ENCODE data around the gene BRD2.

BRD2 gene

GRCh38 chr6:32954267-32954666 is 14.1 kb upstream of the BRD2 start:
- no peak for TF ChIP-seq POLR2AphosphoS5 (IDR thresholded peaks at IDR 0.05; ENCODE audit: low read depth, low read length)
- TF ChIP-seq TAF1 (IDR thresholded peaks at IDR 0.05; ENCODE audit: borderline replicate concordance, insufficient read depth, low read length): no peak
- TF ChIP-seq REST (IDR thresholded peaks at IDR 0.05; ENCODE audit: insufficient read depth in 1 of 2, low read depth in 2 of 2, low read length in 2 of 2): no peak

- TF ChIP-seq TAF1 (IDR thresholded peaks at IDR 0.05; ENCODE audit: borderline replicate concordance, insufficient read depth, low read length): no peak
These were observed 13.2 kb upstream of the BRD2 start for GRCh38 chr6:32954986-32955802.

- no peak for TF ChIP-seq FOXP2 (optimal IDR thresholded peaks at IDR 0.05; ENCODE audit: borderline replicate concordance, extremely low read depth, extremely low read length, insufficient read depth)
- no peak for TF ChIP-seq SIN3A (IDR thresholded peaks at IDR 0.05; ENCODE audit: borderline replicate concordance, insufficient read depth, low read length)
- no peak for TF ChIP-seq TAF1 (IDR thresholded peaks at IDR 0.05; ENCODE audit: borderline replicate concordance, insufficient read depth, low read length)
- no peak for TF ChIP-seq REST (IDR thresholded peaks at IDR 0.05; ENCODE audit: insufficient read depth in 1 of 2, low read depth in 2 of 2, low read length in 2 of 2)
These were observed 12.2 kb upstream of the BRD2 start for GRCh38 chr6:32956176-32956575.

- no peak for TF ChIP-seq TAF1 (IDR thresholded peaks at IDR 0.05; ENCODE audit: borderline replicate concordance, insufficient read depth, low read length)
- no peak for TF ChIP-seq POLR2AphosphoS5 (IDR thresholded peaks at IDR 0.05; ENCODE audit: low read depth, low read length)
- no peak for TF ChIP-seq FOXP2 (optimal IDR thresholded peaks at IDR 0.05; ENCODE audit: borderline replicate concordance, extremely low read depth, extremely low read length, insufficient read depth)
- TF ChIP-seq SIN3A (IDR thresholded peaks at IDR 0.05; ENCODE audit: borderline replicate concordance, insufficient read depth, low read length): no peak
- no peak for TF ChIP-seq REST (IDR thresholded peaks at IDR 0.05; ENCODE audit: insufficient read depth in 1 of 2, low read depth in 2 of 2, low read length in 2 of 2)
These were observed 7.8 kb upstream of the BRD2 start for GRCh38 chr6:32960563-32960962.

- TF ChIP-seq TAF1 (IDR thresholded peaks at IDR 0.05; ENCODE audit: borderline replicate concordance, insufficient read depth, low read length) (no peak), FOXP2 (optimal IDR thresholded peaks at IDR 0.05; ENCODE audit: borderline replicate concordance, extremely low read depth, extremely low read length, insufficient read depth) (no peak), POLR2AphosphoS5 (IDR thresholded peaks at IDR 0.05; ENCODE audit: low read depth, low read length) (no peak), REST (IDR thresholded peaks at IDR 0.05; ENCODE audit: insufficient read depth in 1 of 2, low read depth in 2 of 2, low read length in 2 of 2) (no peak), SIN3A (IDR thresholded peaks at IDR 0.05; ENCODE audit: borderline replicate concordance, insufficient read depth, low read length) (no peak)
These were observed 6.1 kb upstream of the BRD2 start for GRCh38 chr6:32962213-32962826.
